GM23338 (cell line): ENCODE data around the gene PLCG2. TPM values are rescaled to one million over a fixed set of nuclear protein-coding genes. Genes with fewer than 3 reads are reported as not detected.
"Not testable (repeated sequence)": the region's sequence is repeated elsewhere in the genome, so short reads cannot be mapped to it uniquely, and the experiment has no call there.

Experiments used
- ATAC-seq: fragments of 200-7000 bp; cut with Tn5 transposase; 3 replicates; pipeline ENCODE4 v1.9.1; 2020
- DNase-seq: peaks from one replicate; pipeline ENCODE4 v3.0.0-alpha.2; 2015; ENCODE audit warnings: low spot score
- H2AFZ ChIP-seq: fragments of 200-600 bp; sonication (generic); 2 replicates; pipeline ENCODE4 v1.8.0; 2016; ENCODE audit warnings: antibody characterized with exemption, mild to moderate bottlenecking, moderate library complexity
- H3F3A ChIP-seq: fragments of 200-600 bp; sonication (generic); replicated peaks from 2 replicates; pipeline ENCODE4 v1.8.0; 2017; ENCODE audit warnings: antibody characterized with exemption, mixed run types, low read depth
- H3K27ac ChIP-seq: fragments of 200-600 bp; sonication (generic); 2 replicates; pipeline ENCODE4 v1.6.1; 2016; ENCODE audit warnings: low read depth
- H3K27me3 ChIP-seq: fragments of 200-600 bp; sonication (generic); 2 replicates; pipeline ENCODE4 v1.8.0; 2016; ENCODE audit warnings: mild to moderate bottlenecking, mixed run types, moderate library complexity; ENCODE audit not compliant: insufficient read depth
- H3K36me3 ChIP-seq: fragments of 200-600 bp; sonication (generic); 2 replicates; pipeline ENCODE4 v1.8.0; 2016; ENCODE audit warnings: mild to moderate bottlenecking; ENCODE audit not compliant: insufficient read depth
- H3K4me1 ChIP-seq: fragments of 200-600 bp; sonication (generic); 2 replicates; pipeline ENCODE4 v1.8.0; 2016; ENCODE audit warnings: mild to moderate bottlenecking, moderate library complexity; ENCODE audit not compliant: insufficient read depth
- H3K4me2 ChIP-seq: fragments of 200-600 bp; sonication (generic); 2 replicates; pipeline ENCODE4 v1.7.1; 2017; ENCODE audit warnings: mixed run types
- H3K4me3 ChIP-seq: fragments of 200-600 bp; sonication (generic); 2 replicates; pipeline ENCODE4 v1.6.1; 2016; ENCODE audit warnings: mixed run types
- H3K79me2 ChIP-seq: fragments of 200-600 bp; sonication (generic); replicated peaks from 2 replicates; pipeline ENCODE4 v1.8.0; 2017; ENCODE audit warnings: mild to moderate bottlenecking; ENCODE audit not compliant: insufficient read depth
- H3K9me2 ChIP-seq: fragments of 200-600 bp; sonication (generic); 2 replicates; pipeline ENCODE4 v1.8.0; 2017; ENCODE audit not compliant: insufficient read depth
- H4K20me1 ChIP-seq: fragments of 200-600 bp; sonication (generic); replicated peaks from 2 replicates; pipeline ENCODE4 v1.8.0; 2017; ENCODE audit warnings: mild to moderate bottlenecking; ENCODE audit not compliant: insufficient read depth
- H3K27ac Mint-ChIP-seq: 2 replicates; pipeline ENCODE4 v1.8.0; 2020; ENCODE audit warnings: inconsistent platforms, mild to moderate bottlenecking, moderate library complexity, mixed read lengths
- H3K27me3 Mint-ChIP-seq: 3 replicates; pipeline ENCODE4 v1.8.0; 2022; ENCODE audit warnings: low read depth, mild to moderate bottlenecking, moderate library complexity, mixed read lengths, inconsistent platforms; ENCODE audit not compliant: insufficient read depth, poor library complexity
- H3K36me3 Mint-ChIP-seq: 3 replicates; pipeline ENCODE4 v1.8.0; 2021; ENCODE audit warnings: low read depth, mild to moderate bottlenecking, inconsistent platforms, moderate library complexity, mixed read lengths
- H3K4me1 Mint-ChIP-seq: 3 replicates; pipeline ENCODE4 v1.8.0; 2020; ENCODE audit warnings: mild to moderate bottlenecking, inconsistent platforms, mixed read lengths
- H3K4me3 Mint-ChIP-seq: 3 replicates; pipeline ENCODE4 v1.8.0; 2021; ENCODE audit warnings: moderate library complexity, mild to moderate bottlenecking, inconsistent platforms, mixed read lengths
- H3K9me3 Mint-ChIP-seq: 3 replicates; pipeline ENCODE4 v1.8.0; 2020; ENCODE audit warnings: moderate library complexity, mild to moderate bottlenecking, inconsistent platforms, mixed read lengths
- CTCF ChIP-seq, 2 experiments: fragments of 200-600 bp in 1 of 2; sonication (generic) in 1 of 2; conservative IDR thresholded peaks; 2 replicates each; pipeline versions ENCODE4 v1.5.1 to v1.6.1; 2016 to 2017; ENCODE audit warnings: antibody characterized with exemption in 2 of 2, low read depth in 2 of 2, mild to moderate bottlenecking in 2 of 2, moderate library complexity in 1 of 2
- EZH2 ChIP-seq: fragments of 200-600 bp; sonication (generic); IDR thresholded peaks from one replicate; pipeline ENCODE4 v1.8.0; 2017; ENCODE audit warnings: antibody characterized with exemption, mild to moderate bottlenecking, low read depth; ENCODE audit not compliant: unreplicated experiment
- EZH2phosphoT487 ChIP-seq: fragments of 200-600 bp; sonication (generic); IDR thresholded peaks from one replicate; pipeline ENCODE4 v1.8.1; 2018; ENCODE audit warnings: antibody characterized with exemption; ENCODE audit not compliant: unreplicated experiment
- JUNB ChIP-seq: IDR thresholded peaks from one replicate; pipeline ENCODE4 v1.6.1; 2016; ENCODE audit warnings: antibody characterized with exemption; ENCODE audit not compliant: unreplicated experiment
- REST ChIP-seq: IDR thresholded peaks from one replicate; pipeline ENCODE4 v1.6.1; 2018; ENCODE audit warnings: antibody characterized with exemption; ENCODE audit not compliant: unreplicated experiment
- STAT1 ChIP-seq: IDR thresholded peaks from one replicate; pipeline ENCODE4 v1.6.1; 2016; ENCODE audit warnings: antibody characterized with exemption; ENCODE audit not compliant: unreplicated experiment
- ZNF114 ChIP-seq: fragments of 250-450 bp; sonication (Bioruptor Pico); IDR thresholded peaks from 2 replicates; pipeline ENCODE4 v1.5.0; 2020; ENCODE audit warnings: mild to moderate bottlenecking, moderate library complexity
- ZNF331 ChIP-seq: fragments of 250-450 bp; sonication (Bioruptor Pico); IDR thresholded peaks from 2 replicates; pipeline ENCODE4 v1.5.0; 2020; ENCODE audit warnings: low read depth, mild to moderate bottlenecking, moderate library complexity
- ZNF462 ChIP-seq: fragments of 250-450 bp; sonication (Bioruptor Pico); IDR thresholded peaks from 2 replicates; pipeline ENCODE4 v1.5.0; 2020; ENCODE audit warnings: mild to moderate bottlenecking, moderate library complexity
- polyA plus RNA-seq: library from polyadenylated mRNA; unstranded; fragments of >200 nt; fragmentation: Nextera tagmentation; extraction: Ambion mirVana; gene quantifications from 2 replicates; pipeline ENCODE4 v1.2.1, GENCODE V29; 2016
- total RNA-seq: library from RNA; depleted of rRNA; stranded (reverse); fragments of >200 nt; shearing (Covaris generic); gene quantifications from 2 replicates; pipeline ENCODE4 v1.2.3, GENCODE V29; 2014

PLCG2 gene
- total and polyA plus RNA-seq, 2 experiments from 2014 or later: 2.4 to 5.9 TPM

GRCh38 chr16:81758376-81758775 lies 20.7 kb upstream of the PLCG2 start (continued):
- TF ChIP-seq ZNF462 (no peak), ZNF114 (no peak), JUNB (no peak), EZH2phosphoT487 (no peak), STAT1 (no peak), CTCF (conservative IDR thresholded peaks at IDR 0.05; ENCODE audit: low read depth in 2 of 2) (no peak), REST (no peak), EZH2 (no peak), ZNF331 (CRISPR knock-in tag) (no peak)

- H3K9me3 Mint-ChIP-seq, H3K4me2 ChIP-seq, H3K27ac ChIP-seq, H3K4me1 ChIP-seq, H3F3A ChIP-seq, H3K36me3 ChIP-seq, H3K27me3 Mint-ChIP-seq, H3K27me3 ChIP-seq, DNase-seq, H3K79me2 ChIP-seq, H4K20me1 ChIP-seq, ATAC-seq, H3K4me1 Mint-ChIP-seq, H3K27ac Mint-ChIP-seq, H3K9me2 ChIP-seq, H2AFZ ChIP-seq, H3K4me3 Mint-ChIP-seq, H3K4me3 ChIP-seq, H3K36me3 Mint-ChIP-seq: not testable (repeated sequence)
Observed at GRCh38 chr16:81762322-81762721, 16.8 kb upstream of the PLCG2 start.
